CD4-positive, alpha-beta T cell treated with Interleukin-10 for 1 hour (primary cell): ENCODE measurements around the gene LRRN4CL.

Source experiments
- DNase-seq: peaks from one replicate; pipeline ENCODE4 v3.0.0-alpha.2; 2020

The LRRN4CL gene

GRCh38 chr11:62645946-62646824, 43.1 kb downstream of the LRRN4CL start, which contains the start of gene GANAB:
GANAB (minus strand) TSS chr11:62646613; CDS start chr11:62646599, 14 bp downstream.
- DNase-seq: peak; percentile 99

GRCh38 chr11:62645671-62645945, 43.7 kb downstream of the LRRN4CL start:
- no peak for DNase-seq

DNA sequence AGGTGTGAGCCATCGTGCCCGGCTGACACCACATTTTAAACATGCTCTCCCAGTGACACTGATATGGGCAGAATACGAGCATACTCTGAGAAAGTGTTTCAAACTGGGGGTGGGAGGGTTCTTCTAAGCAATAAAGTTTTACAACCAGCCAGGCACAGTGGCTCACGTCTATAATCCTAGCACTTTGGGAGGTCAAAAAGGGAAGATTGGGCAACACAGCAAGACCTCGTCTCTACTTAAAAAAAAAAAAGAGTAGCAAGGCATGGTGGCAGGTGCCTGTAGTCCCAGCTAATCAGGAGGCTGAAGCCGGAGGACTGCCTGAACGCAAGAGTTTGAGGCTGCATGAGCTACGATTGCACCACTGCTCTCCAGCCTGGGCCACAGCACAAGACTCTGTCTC, 45.1 kb downstream of the LRRN4CL start:
- DNase-seq: no peak
